Activated CD8-positive, alpha-beta memory T cell treated with anti-CD3 and anti-CD28 coated beads for 24 hours (primary cell): Measurements from ENCODE around the gene CMTM3.
"Not testable (repeated sequence)": the region's sequence is repeated elsewhere in the genome, so short reads cannot be mapped to it uniquely, and the experiment has no call there.

Experiments used
- DNase-seq: peaks from one replicate; pipeline ENCODE4 v3.0.0-alpha.2; 2020

The CMTM3 gene

GRCh38 chr16:66637806-66638205 lies 33.3 kb downstream of the CMTM3 start:
- DNase-seq: no peak

DNA sequence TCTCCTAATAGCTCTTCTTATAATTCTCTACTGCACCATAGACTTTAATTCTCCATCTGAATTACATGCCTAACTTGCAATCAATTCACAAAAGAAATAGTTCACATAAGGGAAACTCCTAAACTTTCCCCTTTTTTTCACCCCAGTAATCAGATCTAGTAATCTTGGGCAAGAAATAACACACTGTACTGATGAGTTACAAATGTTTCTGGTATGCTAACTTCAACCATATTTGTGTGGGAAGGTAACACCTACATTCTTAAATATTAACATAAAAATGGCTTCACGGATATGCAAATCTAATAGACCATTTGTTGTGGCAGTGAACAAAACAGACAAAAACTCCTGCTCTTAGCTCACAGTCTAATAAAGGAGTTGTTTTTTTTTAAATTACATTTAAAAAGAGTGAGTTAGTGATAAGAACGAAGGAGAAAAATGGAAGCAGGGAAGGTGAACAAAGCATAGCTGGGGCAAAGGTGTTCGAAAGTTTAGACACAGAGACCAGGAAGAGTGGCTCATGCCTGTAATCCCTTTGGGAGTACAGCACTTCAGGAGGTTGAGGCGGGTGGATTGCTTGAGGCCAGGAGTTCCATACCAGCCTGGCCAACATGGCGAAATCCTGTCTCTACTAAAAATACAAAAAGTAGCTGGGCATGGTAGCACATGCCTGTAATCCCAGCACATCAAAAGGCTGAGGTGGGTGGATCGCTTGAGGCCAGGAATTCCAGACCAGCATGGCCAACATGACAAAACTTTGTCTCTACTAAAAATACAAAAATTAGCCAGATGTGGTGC lies 34.8 kb downstream of the CMTM3 start:
- no peak for DNase-seq

DNA sequence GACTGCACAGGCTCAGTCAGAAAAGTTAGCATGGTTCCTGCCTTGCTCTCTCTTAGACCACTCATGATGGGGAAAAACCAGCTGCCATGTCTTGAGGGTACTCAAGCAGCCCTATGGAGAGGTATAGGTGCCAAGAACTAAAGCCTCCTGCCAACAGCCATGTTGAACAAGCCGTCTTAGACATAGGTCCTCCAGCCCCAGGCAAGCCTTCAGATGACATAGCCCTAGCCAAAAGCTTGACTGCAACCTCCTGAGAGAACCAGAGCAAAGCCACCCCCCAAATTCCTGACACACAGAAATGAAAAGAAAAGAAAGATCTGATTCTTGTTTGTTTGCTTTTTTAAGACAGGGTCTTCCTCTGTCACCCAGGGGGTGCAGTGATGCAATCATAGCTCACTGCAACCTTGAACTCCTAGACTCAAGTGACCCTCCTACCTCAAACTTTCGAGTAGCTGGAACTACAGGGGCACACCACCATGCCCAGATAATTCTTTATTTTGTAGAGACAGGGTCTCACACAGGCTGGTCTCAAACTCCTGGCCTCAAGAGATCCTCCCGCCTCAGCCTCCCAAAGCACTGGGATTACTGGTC lies 36.3 kb downstream of the CMTM3 start:
- DNase-seq: no peak

DNA sequence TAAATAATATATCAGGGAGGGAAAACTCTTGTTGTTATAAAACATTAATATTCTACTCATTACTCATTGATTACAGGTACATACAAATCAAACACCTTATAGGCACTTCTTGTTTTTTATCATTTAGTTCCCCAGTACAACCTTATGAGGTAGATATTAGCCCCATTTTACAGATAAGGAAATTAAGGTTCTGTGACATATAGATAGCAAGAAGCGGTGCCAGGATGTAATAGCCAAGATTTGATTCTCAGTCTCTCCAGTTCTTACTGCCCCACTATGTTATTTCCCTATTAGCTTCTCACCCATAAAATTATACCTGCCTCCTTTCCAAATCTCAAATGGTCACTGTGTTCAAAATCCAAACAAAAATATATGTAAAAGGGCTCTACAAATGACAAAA lies 36.9 kb downstream of the CMTM3 start:
- DNase-seq: no peak

DNA sequence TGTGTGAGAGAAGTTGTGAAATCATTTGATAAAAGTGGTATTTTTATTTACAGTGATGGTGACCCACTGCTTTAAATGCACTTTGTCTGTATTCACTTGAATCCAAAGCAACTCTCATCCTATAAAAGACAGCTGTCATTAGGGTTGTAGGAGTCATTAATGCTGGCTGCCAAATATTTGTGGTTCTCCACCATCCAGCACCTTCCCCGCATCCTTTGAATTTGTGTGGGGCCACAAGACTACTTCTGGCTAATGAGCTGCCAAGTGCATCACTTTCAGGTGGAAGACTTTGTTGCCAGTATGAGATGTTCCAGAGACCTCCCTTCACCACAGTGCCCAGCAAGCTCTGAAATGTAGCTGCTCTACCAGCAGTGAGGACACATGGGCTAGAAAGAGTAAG lies 43.4 kb downstream of the CMTM3 start:
- no peak for DNase-seq

- no peak for DNase-seq
Observed at GRCh38 chr16:66649167-66649566, 44.7 kb downstream of the CMTM3 start.

DNA sequence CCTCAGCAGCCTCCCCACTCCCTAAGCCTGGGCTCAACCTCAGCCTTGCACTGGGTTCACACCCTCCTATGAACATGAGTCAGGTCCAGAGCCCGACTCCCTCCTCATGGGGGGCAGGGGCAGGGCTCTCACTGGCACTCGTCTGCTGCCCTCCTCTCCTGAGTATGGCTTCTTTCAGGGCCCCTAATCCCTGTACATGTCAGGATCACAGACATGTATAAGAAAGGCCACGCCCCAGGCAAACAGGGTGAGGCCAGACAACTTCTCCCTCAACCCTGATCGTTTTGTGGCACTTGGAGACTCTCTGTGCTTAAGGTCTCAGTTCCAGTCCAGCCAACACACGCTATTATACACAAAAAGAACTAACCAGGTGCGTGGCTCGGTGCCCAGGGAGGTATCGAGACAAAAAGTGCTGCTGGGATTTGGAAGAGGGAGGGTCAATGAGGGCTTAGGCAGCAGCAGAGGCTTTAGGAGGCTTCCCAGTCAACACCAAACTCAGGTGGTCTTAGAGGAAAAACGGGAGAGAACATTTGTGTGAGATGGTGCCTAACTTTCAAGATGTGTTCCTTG lies 45.2 kb downstream of the CMTM3 start:
- no peak for DNase-seq

DNA sequence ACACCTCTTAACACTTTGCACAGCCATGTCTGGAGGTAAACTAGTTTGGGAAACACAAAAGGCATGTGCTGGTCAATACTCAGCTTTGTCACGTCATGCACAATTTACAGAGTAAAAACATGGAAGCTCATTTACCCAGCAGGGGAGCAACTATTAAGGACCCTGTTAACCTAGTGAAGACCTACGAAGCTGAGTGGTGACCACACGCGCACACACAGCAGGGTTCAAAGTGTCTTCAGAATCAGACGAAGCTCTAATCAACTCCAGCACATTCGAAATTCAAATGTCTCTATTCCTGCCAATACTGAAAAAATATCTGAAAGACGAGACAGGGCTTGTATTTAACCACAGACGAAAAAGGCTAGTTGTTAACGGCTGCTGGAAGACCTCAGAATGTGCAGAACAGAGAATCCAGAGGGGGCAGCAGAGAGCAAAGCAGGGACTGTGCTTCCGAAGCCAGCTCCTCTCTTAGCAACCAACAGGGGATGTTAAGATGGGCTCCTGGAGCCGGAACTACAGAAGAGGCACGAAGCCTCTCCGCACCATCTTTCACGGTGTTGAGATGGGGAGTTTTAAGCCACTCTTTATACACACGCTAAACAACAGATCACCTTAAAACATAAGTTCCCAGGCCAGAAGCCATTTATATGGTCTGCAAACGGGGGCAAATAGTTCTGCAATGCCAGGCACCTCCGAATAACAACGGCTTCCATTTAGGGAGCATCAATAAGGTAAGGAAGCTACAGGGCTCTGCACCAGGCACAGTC lies 46.4 kb downstream of the CMTM3 start:
- peak; percentile 85 for DNase-seq

DNA sequence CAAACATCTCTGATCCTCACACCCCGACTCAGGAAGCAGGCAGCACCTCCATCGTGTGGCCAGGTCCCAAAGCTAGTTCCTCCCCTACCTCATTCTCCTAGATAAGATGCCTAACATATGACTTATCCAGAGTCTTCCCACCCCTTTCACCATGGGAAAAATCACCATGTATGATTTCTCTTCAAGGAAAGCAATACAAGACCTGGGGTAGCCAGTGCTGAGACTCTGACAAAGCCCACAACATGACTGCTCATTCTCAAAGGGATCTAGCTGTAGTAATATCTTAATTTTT lies 46.9 kb downstream of the CMTM3 start:
- DNase-seq: no peak

- no peak for DNase-seq
Observed at GRCh38 chr16:66651965-66652364, 47.5 kb downstream of the CMTM3 start.

- no peak for DNase-seq
Observed at GRCh38 chr16:66652661-66653360, 48.3 kb downstream of the CMTM3 start.

DNA sequence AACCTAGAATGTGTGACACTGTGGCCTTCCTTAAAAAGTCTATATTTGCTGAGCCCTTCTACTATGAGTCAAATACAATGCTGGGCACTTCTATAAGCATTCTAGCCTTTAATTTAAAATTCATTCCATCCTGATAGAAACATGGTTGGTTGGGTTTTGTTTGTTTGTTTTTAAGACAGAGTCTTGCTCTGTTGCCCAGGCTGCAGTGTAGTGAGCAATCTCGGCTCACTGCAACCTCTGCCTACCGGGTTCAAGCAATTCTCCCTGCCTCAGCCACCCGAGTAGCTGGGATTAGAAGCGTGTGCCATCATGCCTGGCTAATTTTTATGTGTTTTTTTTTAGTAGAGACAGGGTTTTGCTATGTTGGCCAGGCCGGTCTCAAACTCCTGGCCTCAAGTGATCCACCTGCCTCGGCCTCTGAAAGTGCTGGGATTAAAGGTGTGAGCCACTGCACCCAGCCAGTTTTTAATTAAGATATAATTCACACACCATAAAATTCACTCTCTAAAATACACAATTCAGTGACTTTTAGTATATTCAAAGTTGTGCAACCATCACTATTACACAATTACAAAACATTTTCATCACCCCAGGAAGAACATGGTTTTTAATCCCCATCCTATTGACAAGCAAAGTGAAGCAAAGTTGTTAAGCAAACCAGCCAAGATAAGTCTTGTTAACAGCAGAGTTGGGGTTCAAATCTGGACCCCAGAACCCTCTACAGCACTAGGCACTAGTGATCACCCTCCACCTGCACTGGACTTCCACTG lies 49.3 kb downstream of the CMTM3 start:
- no peak for DNase-seq

GRCh38 chr16:66656547-66656946 lies 52.0 kb downstream of the CMTM3 start:
- DNase-seq: no peak

DNA sequence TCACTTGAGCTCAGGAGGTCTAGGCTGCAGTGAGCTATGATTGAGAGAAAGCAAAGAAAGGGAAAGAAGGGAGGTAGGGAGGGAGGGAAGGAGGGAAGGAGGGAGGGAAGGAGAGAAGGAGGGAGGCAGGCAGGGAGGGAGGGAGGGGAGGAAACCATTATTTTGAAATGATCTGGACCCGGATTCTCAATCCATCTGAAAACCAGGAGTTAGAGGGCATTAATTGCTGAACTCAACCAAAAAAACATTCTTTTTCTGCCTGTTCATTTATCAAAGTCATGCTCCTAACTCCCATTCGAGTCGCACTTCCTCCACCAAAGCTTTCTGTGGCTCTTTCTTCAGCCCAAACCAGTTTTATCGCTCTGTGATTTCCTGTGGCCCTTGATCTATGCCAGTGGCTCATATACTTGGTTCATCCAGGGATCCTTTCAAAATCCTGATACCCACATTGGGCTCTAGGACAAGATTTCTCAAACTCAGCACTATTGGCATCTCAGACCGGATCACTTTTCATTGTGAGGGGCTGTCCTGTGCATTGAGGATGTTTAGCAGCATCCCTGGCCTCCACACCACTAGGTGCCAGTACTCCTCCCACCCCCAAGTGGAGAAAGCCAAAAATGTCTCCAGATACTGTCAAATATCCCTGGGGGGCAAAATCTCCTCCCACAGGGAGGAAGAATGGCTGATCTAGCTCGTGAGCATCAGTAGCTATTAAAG lies 53.8 kb downstream of the CMTM3 start:
- no peak for DNase-seq

- no peak for DNase-seq
Observed at GRCh38 chr16:66658860-66659190, 54.3 kb downstream of the CMTM3 start.

DNA sequence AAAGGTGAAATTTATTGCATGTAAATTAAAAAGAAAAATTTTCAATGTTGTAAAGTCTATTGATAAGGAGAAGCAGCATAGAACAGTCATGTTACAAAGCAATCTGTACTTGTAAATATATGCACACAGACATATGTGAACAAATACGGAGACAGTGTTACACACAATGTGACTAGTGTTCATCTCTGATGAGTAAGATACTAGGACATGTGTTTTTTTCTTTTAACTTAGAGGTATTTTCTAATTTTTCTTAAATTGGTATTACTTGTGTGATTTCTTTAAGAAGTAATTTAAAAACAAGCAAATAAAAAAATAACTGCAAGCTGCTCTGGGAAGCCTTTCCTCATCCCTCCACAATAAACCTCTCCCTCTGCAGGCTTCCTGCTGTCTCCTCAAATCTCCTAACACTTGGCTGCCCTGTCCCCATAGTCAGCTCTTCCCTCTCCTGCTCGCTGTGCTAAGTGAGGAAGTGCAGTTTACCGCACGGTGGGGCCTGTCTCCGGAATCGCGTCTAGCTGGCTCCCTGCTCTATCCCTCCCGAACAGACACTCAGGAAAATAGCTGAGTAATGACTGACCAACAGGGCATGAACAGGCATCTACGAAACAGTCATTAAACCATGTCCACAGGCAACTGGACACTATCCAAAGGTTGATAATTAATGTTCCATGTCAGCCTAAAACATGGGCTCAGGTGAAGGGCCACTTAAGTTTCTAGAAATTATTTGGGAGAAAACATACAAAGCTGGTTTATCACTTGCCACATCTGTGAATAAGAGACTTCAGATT lies 56.1 kb downstream of the CMTM3 start:
- no peak for DNase-seq

GRCh38 chr16:66661210-66661560 lies 56.7 kb downstream of the CMTM3 start:
- DNase-seq: no peak

GRCh38 chr16:66661671-66662346 lies 57.3 kb downstream of the CMTM3 start:
- DNase-seq: not testable (repeated sequence)

DNA sequence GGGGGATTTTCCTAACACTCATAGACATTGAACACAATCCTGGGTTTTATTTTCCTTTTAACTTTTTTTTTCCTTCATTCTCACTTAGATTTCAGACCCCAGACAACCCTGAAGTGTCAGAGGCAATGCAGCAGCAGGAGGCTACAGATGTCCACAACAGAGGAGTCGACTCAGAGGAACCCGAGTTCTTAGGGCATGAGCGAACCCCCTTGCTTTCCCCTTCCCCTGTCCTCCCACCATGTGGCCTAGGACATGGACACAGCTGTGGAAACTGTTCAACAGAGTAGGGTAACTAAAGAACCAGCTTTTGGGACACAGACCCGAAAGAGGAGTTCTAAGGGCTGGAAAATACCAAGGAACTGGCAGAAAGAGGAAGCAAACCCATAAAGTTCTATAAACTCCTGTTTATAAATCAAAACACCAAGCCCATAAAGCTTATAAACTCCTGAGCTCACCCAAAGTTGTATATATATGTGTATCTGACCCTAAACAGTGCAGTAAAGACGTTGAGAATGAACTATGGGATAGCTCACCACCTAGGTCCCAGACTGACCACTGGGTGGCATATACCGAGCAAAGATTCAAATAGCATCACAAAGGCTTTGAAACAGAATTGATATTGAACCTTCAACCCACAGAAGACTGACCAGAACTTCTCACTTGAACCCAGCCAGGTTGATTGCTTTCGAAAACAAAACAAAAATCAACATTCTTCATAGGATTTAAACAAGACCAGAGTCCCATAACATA lies 58.1 kb downstream of the CMTM3 start:
- no peak for DNase-seq
